Body of pancreas (tissue), 4 donors: Measurements from ENCODE around the gene IDNK.

Experiments used
- CTCF ChIP-seq, 7 experiments: fragments of 450-650 bp in 4 of 7; fragments of 200-600 bp in 3 of 7; sonication (generic) in 3 of 7; IDR thresholded peaks; one replicate each; pipeline ENCODE4 v1.5.1; 2016 to 2019; ENCODE audit warnings: antibody characterized with exemption in 7 of 7
- POLR2A ChIP-seq, 3 donors: fragments of 450-650 bp; IDR thresholded peaks; one replicate each; pipeline ENCODE4 v1.6.1; 2016; ENCODE audit warnings: antibody characterized with exemption in 3 of 3, mild to moderate bottlenecking in 2 of 3

- TF ChIP-seq POLR2A (IDR thresholded peaks at IDR 0.05) = no peak
- no peak for TF ChIP-seq CTCF (IDR thresholded peaks at IDR 0.05)
These were observed 5.6 kb downstream of the IDNK start for GRCh38 chr9:83628540-83628939.
